HL-60 (cell line): ENCODE measurements around the gene COX4I1.

ENCODE experiments used
- GABPA ChIP-seq: IDR thresholded peaks from 2 replicates; pipeline ENCODE4 v1.6.1; 2012; ENCODE audit warnings: low read depth
- POLR2AphosphoS5 ChIP-seq: IDR thresholded peaks from 2 replicates; pipeline ENCODE4 v1.6.1; 2012; ENCODE audit warnings: low read depth
- TF ChIP-seq, protein P1 (sequence below): IDR thresholded peaks from one replicate; pipeline ENCODE4 v1.5.1; 2011; ENCODE audit warnings: low read length, control low read depth, inconsistent platforms; ENCODE audit not compliant: insufficient read depth
- TF ChIP-seq, protein P2 (sequence below): IDR thresholded peaks from 2 replicates; pipeline ENCODE4 v1.6.1; 2012; ENCODE audit warnings: low read depth; ENCODE audit not compliant: insufficient replicate concordance

DNA sequence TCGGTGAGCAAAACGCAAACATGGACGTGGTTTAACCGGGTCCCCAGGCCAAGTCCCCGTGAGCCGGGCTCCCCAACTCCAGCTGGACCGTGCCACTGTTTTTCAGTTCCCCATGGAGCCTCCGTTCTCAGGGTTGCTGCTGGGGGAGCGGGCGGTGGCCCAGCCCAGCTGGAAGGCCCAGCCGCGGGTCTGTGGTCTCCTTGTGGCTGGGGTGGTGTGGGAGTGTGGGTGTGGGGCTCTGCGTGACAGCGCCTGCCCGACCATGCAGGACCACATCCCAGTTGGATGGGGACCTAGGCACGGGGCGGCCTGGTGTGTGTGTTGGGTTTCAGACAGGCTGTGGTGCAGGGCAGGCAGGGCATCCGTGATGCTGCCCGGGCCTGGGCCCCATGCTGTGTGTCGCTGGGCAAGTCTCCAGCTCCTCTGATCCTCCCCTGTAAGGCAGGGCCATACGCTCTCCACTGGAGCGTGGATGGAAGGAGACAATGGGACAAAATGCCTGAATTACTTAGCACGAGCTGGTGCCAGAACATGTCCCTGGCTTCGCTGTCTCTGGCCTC lies 40.3 kb downstream of the COX4I1 start:
- TF ChIP-seq, protein P1, sequence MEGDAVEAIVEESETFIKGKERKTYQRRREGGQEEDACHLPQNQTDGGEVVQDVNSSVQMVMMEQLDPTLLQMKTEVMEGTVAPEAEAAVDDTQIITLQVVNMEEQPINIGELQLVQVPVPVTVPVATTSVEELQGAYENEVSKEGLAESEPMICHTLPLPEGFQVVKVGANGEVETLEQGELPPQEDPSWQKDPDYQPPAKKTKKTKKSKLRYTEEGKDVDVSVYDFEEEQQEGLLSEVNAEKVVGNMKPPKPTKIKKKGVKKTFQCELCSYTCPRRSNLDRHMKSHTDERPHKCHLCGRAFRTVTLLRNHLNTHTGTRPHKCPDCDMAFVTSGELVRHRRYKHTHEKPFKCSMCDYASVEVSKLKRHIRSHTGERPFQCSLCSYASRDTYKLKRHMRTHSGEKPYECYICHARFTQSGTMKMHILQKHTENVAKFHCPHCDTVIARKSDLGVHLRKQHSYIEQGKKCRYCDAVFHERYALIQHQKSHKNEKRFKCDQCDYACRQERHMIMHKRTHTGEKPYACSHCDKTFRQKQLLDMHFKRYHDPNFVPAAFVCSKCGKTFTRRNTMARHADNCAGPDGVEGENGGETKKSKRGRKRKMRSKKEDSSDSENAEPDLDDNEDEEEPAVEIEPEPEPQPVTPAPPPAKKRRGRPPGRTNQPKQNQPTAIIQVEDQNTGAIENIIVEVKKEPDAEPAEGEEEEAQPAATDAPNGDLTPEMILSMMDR: no peak
- TF ChIP-seq, protein P2, sequence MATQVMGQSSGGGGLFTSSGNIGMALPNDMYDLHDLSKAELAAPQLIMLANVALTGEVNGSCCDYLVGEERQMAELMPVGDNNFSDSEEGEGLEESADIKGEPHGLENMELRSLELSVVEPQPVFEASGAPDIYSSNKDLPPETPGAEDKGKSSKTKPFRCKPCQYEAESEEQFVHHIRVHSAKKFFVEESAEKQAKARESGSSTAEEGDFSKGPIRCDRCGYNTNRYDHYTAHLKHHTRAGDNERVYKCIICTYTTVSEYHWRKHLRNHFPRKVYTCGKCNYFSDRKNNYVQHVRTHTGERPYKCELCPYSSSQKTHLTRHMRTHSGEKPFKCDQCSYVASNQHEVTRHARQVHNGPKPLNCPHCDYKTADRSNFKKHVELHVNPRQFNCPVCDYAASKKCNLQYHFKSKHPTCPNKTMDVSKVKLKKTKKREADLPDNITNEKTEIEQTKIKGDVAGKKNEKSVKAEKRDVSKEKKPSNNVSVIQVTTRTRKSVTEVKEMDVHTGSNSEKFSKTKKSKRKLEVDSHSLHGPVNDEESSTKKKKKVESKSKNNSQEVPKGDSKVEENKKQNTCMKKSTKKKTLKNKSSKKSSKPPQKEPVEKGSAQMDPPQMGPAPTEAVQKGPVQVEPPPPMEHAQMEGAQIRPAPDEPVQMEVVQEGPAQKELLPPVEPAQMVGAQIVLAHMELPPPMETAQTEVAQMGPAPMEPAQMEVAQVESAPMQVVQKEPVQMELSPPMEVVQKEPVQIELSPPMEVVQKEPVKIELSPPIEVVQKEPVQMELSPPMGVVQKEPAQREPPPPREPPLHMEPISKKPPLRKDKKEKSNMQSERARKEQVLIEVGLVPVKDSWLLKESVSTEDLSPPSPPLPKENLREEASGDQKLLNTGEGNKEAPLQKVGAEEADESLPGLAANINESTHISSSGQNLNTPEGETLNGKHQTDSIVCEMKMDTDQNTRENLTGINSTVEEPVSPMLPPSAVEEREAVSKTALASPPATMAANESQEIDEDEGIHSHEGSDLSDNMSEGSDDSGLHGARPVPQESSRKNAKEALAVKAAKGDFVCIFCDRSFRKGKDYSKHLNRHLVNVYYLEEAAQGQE: no peak
- TF ChIP-seq POLR2AphosphoS5: no peak
- no peak for TF ChIP-seq GABPA
